Erythroblast (primary cell): ENCODE measurements around the gene C2orf66.

Experiments used
- GATA1 ChIP-seq: IDR thresholded peaks from 2 replicates; pipeline ENCODE4 v1.6.1; 2011; ENCODE audit warnings: low read depth, mild to moderate bottlenecking, control low read depth, low read length, moderate library complexity
- POLR2A ChIP-seq: IDR thresholded peaks from 2 replicates; pipeline ENCODE4 v1.6.1; 2011; ENCODE audit warnings: mild to moderate bottlenecking, low read length

DNA sequence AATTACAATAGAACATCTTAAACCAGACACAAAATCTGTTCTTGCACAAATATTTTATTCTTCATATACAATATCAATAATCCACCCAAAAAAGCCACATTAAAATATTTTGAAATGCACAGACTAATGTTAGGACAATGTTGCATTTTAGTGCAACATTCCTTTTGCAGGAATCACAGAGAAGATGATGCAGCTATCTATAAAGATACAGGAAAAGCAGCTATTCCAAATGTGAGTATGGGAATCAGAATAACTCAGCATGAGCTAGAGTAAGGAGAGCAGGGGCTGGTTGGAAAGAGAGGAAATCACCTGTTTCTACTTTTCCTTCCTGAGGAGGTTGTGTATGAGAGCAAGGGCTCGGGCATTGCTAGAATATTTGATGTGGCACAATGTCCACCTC is 4.8 kb downstream of the C2orf66 start:
- TF ChIP-seq POLR2A, result no peak
- no peak for TF ChIP-seq GATA1
